Ovary (tissue), 9 donors: Measurements from ENCODE around the gene EMX2. TPM values are rescaled to one million over a fixed set of nuclear protein-coding genes. Genes with fewer than 3 reads are reported as not detected.
"Not testable (repeated sequence)": the region's sequence is repeated elsewhere in the genome, so short reads cannot be mapped to it uniquely, and the experiment has no call there.

Experiments
- DNase-seq, 5 donors: peaks; one replicate each; pipeline ENCODE4 v3.0.0-alpha.2; 2019 to 2020
- H3K27ac ChIP-seq, 2 donors: fragments of 200-600 bp; one replicate each; pipeline versions ENCODE4 v1.5.1 to v1.8.0; 2019 to 2022
- H3K27me3 ChIP-seq: fragments of 200-600 bp; one replicate; pipeline ENCODE4 v1.8.0; 2022
- H3K36me3 ChIP-seq: fragments of 200-600 bp; sonication (generic); one replicate; pipeline ENCODE4 v1.5.1; 2019
- H3K4me1 ChIP-seq: one replicate; pipeline ENCODE4 v1.8.1; 2013; ENCODE audit warnings: mild to moderate bottlenecking, moderate library complexity; ENCODE audit not compliant: insufficient read depth
- H3K4me3 ChIP-seq: fragments of 200-600 bp; sonication (generic); one replicate; pipeline ENCODE4 v1.5.1; 2017
- H3K9me3 ChIP-seq, 2 donors: fragments of 200-600 bp in 1 of 2; sonication (generic) in 1 of 2; one replicate each; pipeline versions ENCODE4 v1.5.1 to v1.8.1; 2013 to 2019; ENCODE audit warnings: mild to moderate bottlenecking in 1 of 2, moderate library complexity in 1 of 2
- EP300 ChIP-seq: sonication (generic); formaldehyde crosslinking; IDR thresholded peaks from one replicate; pipeline ENCODE4 v1.6.1; 2017; ENCODE audit warnings: antibody characterized with exemption
- POLR2A ChIP-seq: fragments of 450-650 bp; IDR thresholded peaks from one replicate; pipeline ENCODE4 v1.6.1; 2017; ENCODE audit warnings: antibody characterized with exemption, mild to moderate bottlenecking, moderate library complexity
- WGBS, 3 donors: extraction: QIAGEN DNeasy Blood & Tissue Kit in 1 of 3; methylation state at CpG; one replicate each; pipeline versions ENCODE4 v1.1.5 to v1.1.7; 2013 to 2017; 5-methylcytosine and 5-hydroxymethylcytosine counted together
- intact Hi-C, 4 donors: fragments of 100-400 bp; cut with DNase I; formaldehyde crosslinking; loops; one replicate each; pipeline versions ENCODE4 v1.11.0 to v1.15.1; 2022 to 2023
- polyA plus RNA-seq, 2 donors: library from polyadenylated mRNA; stranded (reverse); fragments of 200-250 nt in 1 of 2; fragments of 350-450 nt in 1 of 2; fragmentation: Illumina TruSeq in 1 of 2; extraction: RNeasy Lipid Tissue Mini Kit (QIAGEN cat#74804) in 1 of 2; gene quantifications; one replicate each; pipeline ENCODE4 v1.2.3, GENCODE V29; 2013 to 2014
- total RNA-seq, 7 donors: library from RNA; depleted of rRNA in 2 of 7; stranded (reverse); fragments of >200 nt in 2 of 7; fragmentation: NEBNext Ultra II Directional in 3 of 7; extraction: Animal tissue kit (Norgen Biotek cat#: 25700) in 3 of 7; gene quantifications; one replicate each; pipeline versions ENCODE4 v1.1.0 to v1.2.4, GENCODE V29; 2016 to 2023
- TF ChIP-seq, protein P1 (sequence below), 3 donors: fragments of 450-650 bp in 2 of 3; fragments of 200-600 bp in 1 of 3; IDR thresholded peaks; one replicate each; pipeline versions ENCODE4 v1.5.1 to v1.8.0; 2016 to 2022; ENCODE audit warnings: antibody characterized with exemption in 3 of 3, mild to moderate bottlenecking in 1 of 3
- donor health status: DM: no; HTN: no; CAD: no; lungs with moderate emphysema.
- donor health status: DM: no; HTN: no; CAD: no.
- donor health status: Bipolar disorder and iron deficiency.
- donor health status: DM: yes; HTN: yes; CAD: no.
- donor health status: DM: no; HTN: no; CAD: no.
- donor health status: DM: yes; HTN: yes; CAD: no.

The EMX2 gene
- total and polyA plus RNA-seq, 9 donors, result 7.3 to 62.1 (median 14.4) TPM

DNA sequence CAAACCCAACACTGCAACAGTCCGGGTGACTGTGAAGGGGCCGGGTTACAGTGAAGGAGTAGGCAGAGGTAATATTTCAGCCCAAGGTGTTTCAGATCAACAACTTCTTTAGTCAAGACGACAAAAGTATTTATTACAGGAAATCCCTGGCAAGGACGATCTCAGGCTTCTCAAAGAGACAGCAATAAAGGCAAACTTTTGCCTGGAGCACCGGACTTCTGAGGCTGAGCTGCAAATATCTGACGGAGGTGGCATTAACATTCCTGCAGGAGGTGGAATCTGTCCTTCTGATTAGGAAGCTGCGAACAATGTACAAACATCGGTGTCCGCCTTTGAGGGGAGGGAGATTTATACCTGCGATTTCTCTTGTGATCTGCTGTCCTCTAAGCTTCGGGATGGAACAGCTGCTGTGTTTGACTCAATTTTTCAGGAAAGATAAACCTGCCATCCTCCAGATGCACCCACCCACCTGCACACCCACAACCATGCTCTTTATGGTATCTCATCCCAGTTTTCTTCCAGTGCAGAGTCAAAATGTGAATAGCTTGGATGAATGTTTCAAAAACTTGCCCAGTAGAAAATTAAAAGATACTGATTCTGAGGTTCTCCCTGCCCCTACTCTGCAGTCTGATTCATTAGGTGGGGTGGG, 32.1 kb downstream of the EMX2 start:
- Histone ChIP-seq H3K27me3 (no peaks in the 10 kb centered on the region), H3K36me3 (no peaks in the 10 kb centered on the region), H3K27ac (no peak overlapping the region), H3K4me1 (no peaks in the 10 kb centered on the region), H3K9me3 (no peaks in the 10 kb centered on the region), H3K4me3 (no peak overlapping the region)
- intact Hi-C loops, result no loop called here
- WGBS, 3 donors, result 50 to 62% (median 50%) methylated on average over 11 of the region's 11 CpGs
- DNase-seq, result no peak
- TF ChIP-seq EP300 (no peak), POLR2A (no peak)
- TF ChIP-seq, protein P1, sequence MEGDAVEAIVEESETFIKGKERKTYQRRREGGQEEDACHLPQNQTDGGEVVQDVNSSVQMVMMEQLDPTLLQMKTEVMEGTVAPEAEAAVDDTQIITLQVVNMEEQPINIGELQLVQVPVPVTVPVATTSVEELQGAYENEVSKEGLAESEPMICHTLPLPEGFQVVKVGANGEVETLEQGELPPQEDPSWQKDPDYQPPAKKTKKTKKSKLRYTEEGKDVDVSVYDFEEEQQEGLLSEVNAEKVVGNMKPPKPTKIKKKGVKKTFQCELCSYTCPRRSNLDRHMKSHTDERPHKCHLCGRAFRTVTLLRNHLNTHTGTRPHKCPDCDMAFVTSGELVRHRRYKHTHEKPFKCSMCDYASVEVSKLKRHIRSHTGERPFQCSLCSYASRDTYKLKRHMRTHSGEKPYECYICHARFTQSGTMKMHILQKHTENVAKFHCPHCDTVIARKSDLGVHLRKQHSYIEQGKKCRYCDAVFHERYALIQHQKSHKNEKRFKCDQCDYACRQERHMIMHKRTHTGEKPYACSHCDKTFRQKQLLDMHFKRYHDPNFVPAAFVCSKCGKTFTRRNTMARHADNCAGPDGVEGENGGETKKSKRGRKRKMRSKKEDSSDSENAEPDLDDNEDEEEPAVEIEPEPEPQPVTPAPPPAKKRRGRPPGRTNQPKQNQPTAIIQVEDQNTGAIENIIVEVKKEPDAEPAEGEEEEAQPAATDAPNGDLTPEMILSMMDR (IDR thresholded peaks at IDR 0.05), result no peak

DNA sequence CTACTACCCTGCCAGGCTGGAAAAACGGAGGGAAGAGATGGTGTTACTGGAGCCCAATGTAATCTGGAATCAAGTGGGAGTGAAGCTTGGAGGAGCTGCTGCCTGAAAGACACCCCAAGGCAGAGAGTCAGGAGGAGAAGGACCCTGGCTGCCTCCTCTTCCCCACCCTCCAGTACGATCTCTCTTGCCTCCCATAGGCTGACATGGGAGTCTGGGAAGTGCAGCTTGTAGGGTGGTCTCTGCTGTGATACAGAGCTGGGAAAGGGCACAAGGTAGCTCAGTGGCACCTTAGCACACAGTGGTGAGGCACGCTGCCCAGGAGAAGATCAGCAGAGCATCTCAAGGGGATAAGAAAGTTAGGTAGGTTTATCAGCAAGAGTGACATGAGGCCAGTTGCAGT, 35.9 kb downstream of the EMX2 start:
- Histone ChIP-seq H3K4me1 (no peaks in the 10 kb centered on the region), H3K27ac (no peak overlapping the region), H3K36me3 (no peaks in the 10 kb centered on the region), H3K9me3 (no peaks in the 10 kb centered on the region), H3K4me3 (no peak overlapping the region), H3K27me3 (no peaks in the 10 kb centered on the region)
- no peak for DNase-seq
- intact Hi-C loops, result no loop called here
- 70 to 85% (median 75%) methylated on average over 3 of the region's 3 CpGs for WGBS, 3 donors
- TF ChIP-seq POLR2A (no peak), EP300 (no peak)
- TF ChIP-seq, protein P1 (IDR thresholded peaks at IDR 0.05), result no peak

- DNase-seq, result no peak
- intact Hi-C loops, result no loop called here
Measured at GRCh38 chr10:117578999-117579590, 36.5 kb downstream of the EMX2 start.

DNA sequence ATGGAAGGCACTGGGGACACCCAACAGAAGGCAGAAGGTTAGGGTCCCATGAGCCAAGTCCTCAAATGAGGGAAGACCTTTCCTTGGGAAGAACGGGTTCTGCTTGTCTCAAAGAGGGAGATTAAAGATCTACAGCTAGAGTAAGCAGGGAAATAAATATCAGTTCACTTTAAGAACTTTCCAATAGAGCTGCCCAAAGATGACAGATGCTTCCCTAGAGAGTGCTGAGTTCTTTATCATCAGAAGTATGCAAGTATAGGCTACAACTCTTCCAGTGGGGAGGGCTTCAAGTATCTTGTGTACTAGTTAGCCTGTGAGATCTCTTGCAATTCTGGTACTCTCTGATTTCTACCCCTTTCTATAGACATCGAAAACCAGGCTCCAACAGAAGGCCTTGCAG, 39.4 kb downstream of the EMX2 start:
- no peak overlapping the region for H3K27ac ChIP-seq
- no peaks in the 10 kb centered on the region for H3K27me3 ChIP-seq
- H3K4me1 ChIP-seq, result no peaks in the 10 kb centered on the region
- WGBS, 3 donors, result 67 to 79% (median 75%) methylated on average over 2 of the region's 2 CpGs
- H3K36me3 ChIP-seq, result no peaks in the 10 kb centered on the region
- no peaks in the 10 kb centered on the region for H3K9me3 ChIP-seq
- TF ChIP-seq, protein P1 (IDR thresholded peaks at IDR 0.05), result no peak
- TF ChIP-seq POLR2A (no peak), EP300 (no peak)
- intact Hi-C loops, result no loop called here
- no peak for DNase-seq
- no peak overlapping the region for H3K4me3 ChIP-seq

More at GRCh38 chr10:117578999-117579590, 36.5 kb downstream of the EMX2 start:
- H3K4me3 ChIP-seq, result no peak overlapping the region
- H3K27ac ChIP-seq, result no peak overlapping the region
- no peaks in the 10 kb centered on the region for H3K27me3 ChIP-seq
- H3K4me1 ChIP-seq, result no peaks in the 10 kb centered on the region
- 89 to 90% (median 89%) methylated on average over 5 of the region's 5 CpGs for WGBS, 3 donors
- TF ChIP-seq POLR2A (no peak), EP300 (no peak)
- TF ChIP-seq, protein P1 (IDR thresholded peaks at IDR 0.05), result no peak
- H3K9me3 ChIP-seq, result no peaks in the 10 kb centered on the region
- no peaks in the 10 kb centered on the region for H3K36me3 ChIP-seq

GRCh38 chr10:117584831-117585230, 42.3 kb downstream of the EMX2 start:
- H3K9me3 ChIP-seq, H3K4me3 ChIP-seq, H3K36me3 ChIP-seq, intact Hi-C loops, H3K4me1 ChIP-seq, H3K27me3 ChIP-seq, H3K27ac ChIP-seq, DNase-seq: not testable (repeated sequence)
- WGBS, 3 donors, result 81 to 98% (median 87%) methylated on average over 2 of the region's 2 CpGs
